Measurements from ENCODE around the gene ADAM33.

The ADAM33 gene

GRCh38 chr20:3646651-3647050, 35.2 kb downstream of the ADAM33 start:
- DNase-seq, result no peak

- no peak for DNase-seq
These were observed 35.8 kb downstream of the ADAM33 start for GRCh38 chr20:3646067-3646440.

GRCh38 chr20:3645309-3646066, 36.3 kb downstream of the ADAM33 start:
- DNase-seq, result no peak

- no peak for DNase-seq
These were observed 41.6 kb downstream of the ADAM33 start for GRCh38 chr20:3640259-3640658.

GRCh38 chr20:3635346-3635745, 46.5 kb downstream of the ADAM33 start:
- peak; percentile 24 for DNase-seq

- no peak for DNase-seq
These were observed 47.8 kb downstream of the ADAM33 start for GRCh38 chr20:3633913-3634478.

GRCh38 chr20:3632311-3633004, 49.4 kb downstream of the ADAM33 start:
- DNase-seq, result no peak

GRCh38 chr20:3631534-3631933, 50.3 kb downstream of the ADAM33 start:
- DNase-seq, result no peak

- DNase-seq, result no peak
These were observed 51.4 kb downstream of the ADAM33 start for GRCh38 chr20:3630429-3630828.

- no peak for DNase-seq
These were observed 51.9 kb downstream of the ADAM33 start for GRCh38 chr20:3629893-3630292.

GRCh38 chr20:3628502-3629314, 53.1 kb downstream of the ADAM33 start:
- no peak for DNase-seq

GRCh38 chr20:3627476-3627875, 54.3 kb downstream of the ADAM33 start:
- no peak for DNase-seq

- no peak for DNase-seq
These were observed 59.4 kb downstream of the ADAM33 start for GRCh38 chr20:3622406-3622805.

- no peak for DNase-seq
These were observed 60.7 kb downstream of the ADAM33 start for GRCh38 chr20:3621111-3621510.

Data from fibroblast of skin of back (primary cell).